ENCODE results near the gene AIPL1.

The AIPL1 gene

GRCh38 chr17:6421700-6422604 lies 13.0 kb downstream of the AIPL1 start:
- peak in 1 of 2 experiments; percentile 26 for DNase-seq (ENCODE audit: low read depth in 2 of 2)

- no peak for DNase-seq (ENCODE audit: low read depth in 2 of 2)
Measured at GRCh38 chr17:6420173-6420641, 14.7 kb downstream of the AIPL1 start.

GRCh38 chr17:6415616-6416015 lies 19.3 kb downstream of the AIPL1 start:
- no peak for DNase-seq (ENCODE audit: low read depth in 2 of 2)

GRCh38 chr17:6413065-6413464 lies 21.9 kb downstream of the AIPL1 start:
- peak; percentile 12 to 21 for DNase-seq (ENCODE audit: low read depth in 2 of 2)

DNA sequence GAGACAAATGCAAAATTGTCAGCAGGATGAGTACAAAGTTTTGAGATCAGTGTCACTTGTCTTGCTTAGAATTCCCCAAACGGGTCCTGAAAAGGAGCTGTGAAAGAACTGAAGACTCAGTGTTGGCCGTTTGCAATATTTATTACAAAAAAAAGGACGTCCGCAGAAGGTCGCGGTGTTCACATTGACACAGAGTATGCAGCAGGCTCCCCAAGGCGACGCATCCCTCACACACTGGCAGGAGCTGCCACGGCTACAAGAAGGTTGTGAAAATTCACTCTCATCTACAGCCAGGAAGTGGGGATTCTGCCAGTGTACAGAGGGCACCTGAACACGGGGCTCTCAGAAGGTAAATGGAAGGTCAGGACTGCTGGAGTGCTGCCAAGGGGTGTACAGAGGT lies 26.2 kb downstream of the AIPL1 start:
- DNase-seq (ENCODE audit: low read depth in 2 of 2), result no peak

- no peak for DNase-seq (ENCODE audit: low read depth in 2 of 2)
Measured at GRCh38 chr17:6408276-6408675, 26.6 kb downstream of the AIPL1 start.

- peak; percentile 42 to 48 for DNase-seq (ENCODE audit: low read depth in 2 of 2)
Measured at GRCh38 chr17:6402258-6402657, 32.7 kb downstream of the AIPL1 start.

- no peak for DNase-seq (ENCODE audit: low read depth in 2 of 2)
Measured at GRCh38 chr17:6398955-6399354, 36.0 kb downstream of the AIPL1 start.

DNA sequence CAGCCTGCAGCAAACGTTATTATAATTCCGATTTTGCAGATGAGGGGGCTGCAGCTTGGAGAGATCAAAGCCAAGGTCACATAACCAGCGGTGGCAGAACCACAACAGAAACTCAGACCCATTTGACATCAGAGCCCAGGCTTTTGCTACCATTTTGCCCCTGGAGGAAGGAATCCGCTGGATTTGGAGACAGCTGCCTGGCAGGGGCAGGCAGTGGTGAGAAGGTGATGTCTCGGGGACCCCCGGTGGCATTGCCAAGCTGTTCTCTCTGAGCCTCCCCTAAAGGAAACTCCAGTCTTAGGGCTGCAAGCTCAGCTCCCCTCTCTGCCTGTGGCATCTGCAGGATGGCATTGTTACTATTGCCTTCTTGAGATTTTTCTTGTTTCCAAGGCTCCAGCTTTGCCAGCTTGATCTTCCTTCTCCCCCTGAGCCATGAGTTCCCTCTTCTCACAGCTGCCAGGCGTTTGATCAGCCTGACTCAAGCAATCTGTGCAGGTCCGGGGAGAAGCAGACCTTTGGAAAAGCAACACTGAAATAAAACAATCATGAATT lies 40.8 kb downstream of the AIPL1 start:
- DNase-seq (ENCODE audit: low read depth in 2 of 2), result no peak

GRCh38 chr17:6393351-6393952 lies 41.5 kb downstream of the AIPL1 start:
- no peak for DNase-seq (ENCODE audit: low read depth in 2 of 2)

- no peak for DNase-seq (ENCODE audit: low read depth in 2 of 2)
Measured at GRCh38 chr17:6392609-6393350, 42.1 kb downstream of the AIPL1 start.

- no peak for DNase-seq (ENCODE audit: low read depth in 2 of 2)
Measured at GRCh38 chr17:6388416-6388815, 46.5 kb downstream of the AIPL1 start.

GRCh38 chr17:6387858-6388257 lies 47.1 kb downstream of the AIPL1 start:
- no peak for DNase-seq (ENCODE audit: low read depth in 2 of 2)

GRCh38 chr17:6387442-6387841 lies 47.5 kb downstream of the AIPL1 start:
- no peak for DNase-seq (ENCODE audit: low read depth in 2 of 2)

GRCh38 chr17:6386041-6386630 lies 48.8 kb downstream of the AIPL1 start:
- no peak for DNase-seq (ENCODE audit: low read depth in 2 of 2)

- DNase-seq (ENCODE audit: low read depth in 2 of 2), result no peak
Measured at GRCh38 chr17:6384481-6384880, 50.4 kb downstream of the AIPL1 start.

- no peak for DNase-seq (ENCODE audit: low read depth in 2 of 2)
Measured at GRCh38 chr17:6381526-6382465, 53.1 kb downstream of the AIPL1 start.

DNA sequence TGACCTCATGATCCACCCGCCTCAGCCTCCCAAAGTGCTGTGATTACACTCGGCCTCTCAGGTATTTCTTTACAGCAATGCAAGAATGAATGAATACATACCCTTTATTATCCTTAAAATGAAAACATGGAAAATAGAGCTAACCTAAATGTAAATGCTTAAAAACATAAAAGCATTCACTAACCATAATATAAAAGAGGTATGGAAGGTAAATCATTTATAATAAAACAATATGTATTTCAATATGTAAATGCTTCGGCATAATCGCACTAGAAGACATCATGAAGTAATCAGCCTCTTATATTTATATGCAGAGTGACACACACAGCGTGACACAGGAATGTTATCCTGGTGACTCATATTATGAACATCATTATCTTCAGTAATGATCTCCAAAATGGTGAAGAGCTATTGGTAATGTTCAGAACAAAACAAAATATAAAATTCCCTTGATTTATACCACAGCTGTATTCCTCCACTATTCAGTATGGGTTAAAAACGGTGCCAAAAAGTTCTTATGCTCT lies 53.9 kb downstream of the AIPL1 start:
- DNase-seq (ENCODE audit: low read depth in 2 of 2), result peak; percentile 38 to 48

GRCh38 chr17:6377906-6378305 lies 57.0 kb downstream of the AIPL1 start:
- DNase-seq (ENCODE audit: low read depth in 2 of 2), result no peak

DNA sequence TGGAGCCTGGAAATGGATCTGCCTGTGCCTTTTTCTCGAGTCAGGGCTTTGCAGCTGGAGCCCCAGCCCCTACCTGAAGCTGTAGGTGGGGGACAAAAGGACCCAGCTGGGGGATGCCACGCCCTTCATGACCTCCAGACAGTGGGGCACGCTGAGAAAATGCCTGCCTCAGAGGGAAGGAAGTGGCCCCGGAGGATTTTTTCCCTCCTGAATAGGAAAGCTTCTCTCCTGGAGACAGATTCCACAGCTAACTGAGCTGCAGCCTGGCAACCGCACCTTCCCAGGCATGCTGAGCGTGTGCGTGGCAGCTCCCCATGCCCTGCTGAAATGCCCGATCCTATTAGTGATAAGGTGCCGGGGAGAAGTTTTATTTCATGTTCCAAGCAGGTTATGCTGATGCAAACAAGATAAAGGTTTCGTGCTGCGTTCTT lies 58.0 kb downstream of the AIPL1 start:
- no peak for DNase-seq (ENCODE audit: low read depth in 2 of 2)
